Measurements from ENCODE around the gene USP47. TPM values are rescaled to one million over a fixed set of nuclear protein-coding genes. Genes with fewer than 3 reads are reported as not detected.

The USP47 gene
- total RNA-seq, 1 donor from 2014 or later: 45.1 TPM

DNA sequence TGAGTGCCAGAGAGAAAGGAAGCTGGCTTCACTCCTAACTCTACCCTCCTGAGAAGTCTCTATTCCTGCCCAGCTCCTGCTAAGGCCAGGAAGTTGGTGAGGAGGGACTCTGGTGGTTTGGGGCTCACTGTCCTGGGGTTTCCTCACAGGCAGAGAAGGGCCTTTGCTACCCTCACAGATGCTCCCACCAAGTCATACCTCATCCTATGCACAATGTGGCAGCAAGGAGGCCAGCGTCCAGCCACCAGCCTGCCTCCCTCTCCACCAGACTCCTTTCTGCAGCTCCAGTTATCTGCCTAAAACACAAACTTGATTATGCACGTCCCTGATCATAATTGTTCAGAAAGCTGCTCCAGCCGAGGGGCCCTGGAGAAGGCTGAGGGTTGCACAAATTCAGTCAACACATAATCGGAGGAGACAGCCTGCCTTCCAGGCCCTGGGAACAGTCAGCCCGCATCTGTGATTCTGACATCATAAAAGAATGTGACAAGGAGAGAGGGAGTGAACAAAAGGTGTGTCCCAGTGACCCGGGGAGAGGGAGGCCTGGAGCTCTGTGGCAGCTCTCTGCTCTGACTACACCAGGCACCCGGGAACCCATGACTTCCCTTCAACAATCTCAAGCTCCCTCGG is 137.8 kb downstream of the USP47 start:
- no peak overlapping the region for H3K4me3 Mint-ChIP-seq (ENCODE audit: unreplicated experiment)
- no peak for DNase-seq (ENCODE audit: low spot score)
- peaks cover 4% of the 10 kb centered on the region for H3K36me3 Mint-ChIP-seq (ENCODE audit: low read depth, unreplicated experiment)
- peaks cover 5% of the 10 kb centered on the region for H3K27me3 Mint-ChIP-seq (ENCODE audit: unreplicated experiment)
- H3K4me1 Mint-ChIP-seq (ENCODE audit: unreplicated experiment): peaks cover 34% of the 10 kb centered on the region
- no peak for TF ChIP-seq CTCF (IDR thresholded peaks at IDR 0.05; ENCODE audit: unreplicated experiment)
- H3K27ac Mint-ChIP-seq (ENCODE audit: unreplicated experiment): no peak overlapping the region
- no peaks in the 10 kb centered on the region for H3K9me3 Mint-ChIP-seq (ENCODE audit: unreplicated experiment)

GRCh38 chr11:11980200-11980599 is 138.4 kb downstream of the USP47 start:
- no peak for TF ChIP-seq CTCF (IDR thresholded peaks at IDR 0.05; ENCODE audit: unreplicated experiment)
- H3K4me1 Mint-ChIP-seq (ENCODE audit: unreplicated experiment): peaks cover 34% of the 10 kb centered on the region
- no peak for DNase-seq (ENCODE audit: low spot score)
- H3K36me3 Mint-ChIP-seq (ENCODE audit: low read depth, unreplicated experiment): peaks cover 4% of the 10 kb centered on the region
- H3K4me3 Mint-ChIP-seq (ENCODE audit: unreplicated experiment): no peak overlapping the region
- peaks cover 5% of the 10 kb centered on the region for H3K27me3 Mint-ChIP-seq (ENCODE audit: unreplicated experiment)
- H3K27ac Mint-ChIP-seq (ENCODE audit: unreplicated experiment): no peak overlapping the region
- no peaks in the 10 kb centered on the region for H3K9me3 Mint-ChIP-seq (ENCODE audit: unreplicated experiment)

- H3K4me1 Mint-ChIP-seq (ENCODE audit: unreplicated experiment): peaks cover 32% of the 10 kb centered on the region
These were observed 139.1 kb downstream of the USP47 start for GRCh38 chr11:11980841-11981308.

GRCh38 chr11:11981364-11981763 is 139.6 kb downstream of the USP47 start:
- H3K9me3 Mint-ChIP-seq (ENCODE audit: unreplicated experiment): no peaks in the 10 kb centered on the region
- no peak for TF ChIP-seq CTCF (IDR thresholded peaks at IDR 0.05; ENCODE audit: unreplicated experiment)
- no peak overlapping the region for H3K4me3 Mint-ChIP-seq (ENCODE audit: unreplicated experiment)
- peaks cover 30% of the 10 kb centered on the region for H3K4me1 Mint-ChIP-seq (ENCODE audit: unreplicated experiment)
- peaks cover 5% of the 10 kb centered on the region for H3K27me3 Mint-ChIP-seq (ENCODE audit: unreplicated experiment)
- H3K36me3 Mint-ChIP-seq (ENCODE audit: low read depth, unreplicated experiment): peaks cover under 1% of the 10 kb centered on the region
- no peak overlapping the region for H3K27ac Mint-ChIP-seq (ENCODE audit: unreplicated experiment)
- DNase-seq (ENCODE audit: low spot score): no peak

More at GRCh38 chr11:11980841-11981308, 139.1 kb downstream of the USP47 start:
- H3K27me3 Mint-ChIP-seq (ENCODE audit: unreplicated experiment): peaks cover 5% of the 10 kb centered on the region
- no peaks in the 10 kb centered on the region for H3K9me3 Mint-ChIP-seq (ENCODE audit: unreplicated experiment)
- H3K4me3 Mint-ChIP-seq (ENCODE audit: unreplicated experiment): no peak overlapping the region
- no peak for TF ChIP-seq CTCF (IDR thresholded peaks at IDR 0.05; ENCODE audit: unreplicated experiment)
- no peak for DNase-seq (ENCODE audit: low spot score)
- peaks cover 4% of the 10 kb centered on the region for H3K36me3 Mint-ChIP-seq (ENCODE audit: low read depth, unreplicated experiment)
- H3K27ac Mint-ChIP-seq (ENCODE audit: unreplicated experiment): no peak overlapping the region

- no peak overlapping the region for H3K27ac Mint-ChIP-seq (ENCODE audit: unreplicated experiment)
- peaks cover 30% of the 10 kb centered on the region for H3K4me1 Mint-ChIP-seq (ENCODE audit: unreplicated experiment)
These were observed 140.1 kb downstream of the USP47 start for GRCh38 chr11:11981840-11982239.

More at GRCh38 chr11:11981840-11982239, 140.1 kb downstream of the USP47 start:
- Mint-ChIP-seq H3K36me3 (ENCODE audit: low read depth, unreplicated experiment) (no peaks in the 10 kb centered on the region), H3K4me3 (ENCODE audit: unreplicated experiment) (no peak overlapping the region), H3K27me3 (ENCODE audit: unreplicated experiment) (peaks cover 5% of the 10 kb centered on the region), H3K9me3 (ENCODE audit: unreplicated experiment) (no peaks in the 10 kb centered on the region)
- no peak for DNase-seq (ENCODE audit: low spot score)
- TF ChIP-seq CTCF (IDR thresholded peaks at IDR 0.05; ENCODE audit: unreplicated experiment): no peak
